Measurements from ENCODE around the gene RASSF4.

RASSF4 gene

GRCh38 chr10:44983066-44983894, 23.7 kb downstream of the RASSF4 start:
- H3K9me3 ChIP-seq, result no peaks in the 10 kb centered on the region
- no peak for DNase-seq (ENCODE audit: low spot score in 2 of 2)
- peaks cover 33% of the 10 kb centered on the region for H3K4me1 ChIP-seq
- in situ Hi-C loops (cut with MboI; ENCODE audit: low sequenced_read_pairs), result no loop called here
- H3K27me3 ChIP-seq (ENCODE audit: low read depth), result no peaks in the 10 kb centered on the region
- no peak overlapping the region for H3K4me3 ChIP-seq
- H3K36me3 ChIP-seq (replicated peaks), result no peaks in the 10 kb centered on the region

- no peaks in the 10 kb centered on the region for H3K27me3 ChIP-seq (ENCODE audit: low read depth)
- no peaks in the 10 kb centered on the region for H3K36me3 ChIP-seq (replicated peaks)
- in situ Hi-C loops (cut with MboI; ENCODE audit: low sequenced_read_pairs), result no loop called here
- no peak overlapping the region for H3K4me3 ChIP-seq
- peaks cover 27% of the 10 kb centered on the region for H3K4me1 ChIP-seq
- H3K9me3 ChIP-seq, result no peaks in the 10 kb centered on the region
- no peak for DNase-seq (ENCODE audit: low spot score in 2 of 2)
These were observed 24.3 kb downstream of the RASSF4 start for GRCh38 chr10:44983895-44984278.

DNA sequence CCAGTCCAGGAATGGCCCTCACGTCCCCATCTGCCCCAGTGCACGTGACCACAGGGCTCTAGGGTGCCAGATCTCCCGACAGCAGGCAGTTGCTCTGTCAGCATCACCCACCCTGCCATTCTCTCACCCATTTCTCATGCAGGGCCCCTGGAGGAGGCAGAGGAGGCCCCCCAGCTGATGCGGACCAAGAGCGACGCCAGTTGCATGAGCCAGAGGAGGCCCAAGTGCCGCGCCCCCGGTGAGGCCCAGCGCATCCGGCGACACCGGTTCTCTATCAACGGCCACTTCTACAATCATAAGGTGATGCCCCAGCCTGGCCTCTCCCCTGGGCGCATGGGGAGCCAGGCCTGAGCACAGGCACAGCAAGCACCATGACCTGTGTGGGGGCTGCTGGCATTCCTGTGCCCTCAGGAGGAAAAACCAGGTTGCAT, 25.1 kb downstream of the RASSF4 start:
- Histone ChIP-seq H3K36me3 (replicated peaks) (no peaks in the 10 kb centered on the region), H3K27me3 (ENCODE audit: low read depth) (no peaks in the 10 kb centered on the region), H3K4me3 (no peak overlapping the region), H3K9me3 (no peaks in the 10 kb centered on the region), H3K4me1 (peaks cover 26% of the 10 kb centered on the region)
- no peak for DNase-seq (ENCODE audit: low spot score in 2 of 2)
- in situ Hi-C loops (cut with MboI; ENCODE audit: low sequenced_read_pairs), result no loop called here

DNA sequence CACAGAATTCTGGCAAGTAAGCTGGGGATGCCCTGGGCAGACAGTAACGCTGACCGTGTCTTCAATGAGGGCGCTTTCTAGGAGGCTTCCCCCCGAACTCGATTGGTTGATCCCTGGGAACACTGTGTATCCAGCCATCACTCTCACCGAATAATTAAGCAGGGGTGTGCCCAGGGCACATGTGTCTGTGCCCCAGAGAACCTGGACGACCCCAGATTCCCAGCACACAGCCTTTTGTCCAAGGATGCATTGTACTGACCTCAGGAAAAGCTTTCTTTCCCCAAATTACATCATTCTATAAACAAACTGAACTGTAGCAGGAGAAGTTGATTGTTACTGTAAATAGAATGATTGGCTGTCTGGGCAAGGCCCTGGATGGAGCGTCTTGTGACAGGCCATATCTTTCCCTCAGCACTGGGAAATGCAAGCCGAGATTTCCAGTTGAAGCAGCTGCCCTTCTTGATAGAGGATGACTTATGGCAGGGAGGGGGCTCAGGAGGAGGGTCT, 25.6 kb downstream of the RASSF4 start:
- peaks cover 25% of the 10 kb centered on the region for H3K4me1 ChIP-seq
- no peaks in the 10 kb centered on the region for H3K9me3 ChIP-seq
- H3K36me3 ChIP-seq (replicated peaks), result no peaks in the 10 kb centered on the region
- H3K27me3 ChIP-seq (ENCODE audit: low read depth), result no peaks in the 10 kb centered on the region
- in situ Hi-C loops (cut with MboI; ENCODE audit: low sequenced_read_pairs), result no loop called here
- H3K4me3 ChIP-seq, result no peak overlapping the region
- no peak for DNase-seq (ENCODE audit: low spot score in 2 of 2)

DNA sequence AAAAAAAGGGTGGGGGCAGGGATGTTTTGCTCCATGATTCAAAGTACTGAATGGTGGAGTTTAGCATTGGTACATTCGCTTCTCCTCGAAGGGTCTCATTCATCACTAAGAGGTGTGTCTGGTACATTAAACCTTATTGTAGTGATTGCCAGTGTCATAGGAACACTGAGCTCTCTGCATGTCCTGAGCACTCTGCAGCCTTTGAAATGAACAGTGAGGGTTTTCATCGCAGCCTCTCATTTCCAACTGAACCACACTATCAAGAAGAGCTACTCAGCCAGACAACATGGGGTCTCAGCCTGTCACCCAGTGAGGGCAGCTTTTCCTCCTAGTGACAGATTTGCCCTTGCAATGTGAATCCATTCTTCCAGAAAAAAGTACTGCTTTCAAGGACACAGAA, 26.6 kb downstream of the RASSF4 start:
- H3K27me3 ChIP-seq (ENCODE audit: low read depth), result no peaks in the 10 kb centered on the region
- H3K4me1 ChIP-seq, result peaks cover 29% of the 10 kb centered on the region
- no peaks in the 10 kb centered on the region for H3K9me3 ChIP-seq
- no peaks in the 10 kb centered on the region for H3K36me3 ChIP-seq (replicated peaks)
- no peak overlapping the region for H3K4me3 ChIP-seq
- no peak for DNase-seq (ENCODE audit: low spot score in 2 of 2)
- in situ Hi-C loops (cut with MboI; ENCODE audit: low sequenced_read_pairs), result no loop called here

DNA sequence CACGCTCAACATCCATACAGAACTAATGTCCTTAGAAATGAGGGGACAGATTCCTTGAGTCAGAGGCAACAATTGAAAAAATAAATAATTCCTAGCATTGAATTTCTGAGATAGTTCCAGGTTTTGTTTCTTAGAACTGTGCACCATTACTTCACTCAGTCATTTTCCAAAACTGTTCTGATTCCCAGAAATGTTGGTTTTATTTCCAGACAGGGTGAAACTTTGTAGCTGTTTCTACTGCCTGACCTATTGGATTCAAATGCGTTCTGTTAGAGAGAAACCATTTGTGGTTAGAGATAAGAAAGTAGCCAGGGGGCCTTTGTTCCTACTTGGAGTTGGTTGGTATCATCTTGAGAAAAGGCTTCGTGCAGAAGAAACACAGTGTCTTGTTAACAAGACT, 27.1 kb downstream of the RASSF4 start:
- no peak overlapping the region for H3K4me3 ChIP-seq
- H3K4me1 ChIP-seq, result peaks cover 32% of the 10 kb centered on the region
- H3K36me3 ChIP-seq (replicated peaks), result no peaks in the 10 kb centered on the region
- no peaks in the 10 kb centered on the region for H3K27me3 ChIP-seq (ENCODE audit: low read depth)
- no peaks in the 10 kb centered on the region for H3K9me3 ChIP-seq
- no peak for DNase-seq (ENCODE audit: low spot score in 2 of 2)
- in situ Hi-C loops (cut with MboI; ENCODE audit: low sequenced_read_pairs), result no loop called here

- in situ Hi-C loops (cut with MboI; ENCODE audit: low sequenced_read_pairs), result no loop called here
- DNase-seq (ENCODE audit: low spot score in 2 of 2), result peak in 1 of 2 experiments; percentile 4
- Histone ChIP-seq H3K27me3 (ENCODE audit: low read depth) (no peaks in the 10 kb centered on the region), H3K4me3 (no peak overlapping the region), H3K4me1 (peaks cover 32% of the 10 kb centered on the region), H3K9me3 (no peaks in the 10 kb centered on the region), H3K36me3 (replicated peaks) (no peaks in the 10 kb centered on the region)
These were observed 29.5 kb downstream of the RASSF4 start for GRCh38 chr10:44988957-44989585.

GRCh38 chr10:44989597-44990301, 30.1 kb downstream of the RASSF4 start:
- Histone ChIP-seq H3K36me3 (replicated peaks) (no peaks in the 10 kb centered on the region), H3K9me3 (no peaks in the 10 kb centered on the region), H3K4me1 (peaks cover 32% of the 10 kb centered on the region), H3K27me3 (ENCODE audit: low read depth) (no peaks in the 10 kb centered on the region), H3K4me3 (no peak overlapping the region)
- in situ Hi-C loops (cut with MboI; ENCODE audit: low sequenced_read_pairs), result no loop called here
- DNase-seq (ENCODE audit: low spot score in 2 of 2), result peak in 1 of 2 experiments; percentile 76

DNA sequence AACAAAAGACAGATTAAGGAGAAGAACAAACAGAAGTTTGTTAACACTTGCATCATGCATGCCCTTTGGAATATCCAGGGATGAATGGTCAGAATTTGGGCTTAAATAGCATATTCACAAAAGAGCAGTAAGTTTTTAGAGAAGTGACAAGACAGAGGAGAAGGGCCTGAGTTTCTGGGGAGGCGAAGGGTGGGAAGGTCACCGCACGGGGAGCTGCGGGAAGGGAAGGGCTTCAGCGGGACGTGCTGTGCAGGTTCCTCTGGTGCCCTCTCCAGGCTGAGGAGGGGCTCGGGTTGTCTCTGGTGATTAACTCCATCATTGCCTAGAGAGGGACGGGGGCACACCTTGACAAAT, 30.7 kb downstream of the RASSF4 start:
- peak; percentile 86 to 93 for DNase-seq (ENCODE audit: low spot score in 2 of 2)
- in situ Hi-C loops (cut with MboI; ENCODE audit: low sequenced_read_pairs), result no loop called here
- Histone ChIP-seq H3K4me1 (peaks cover 32% of the 10 kb centered on the region), H3K9me3 (no peaks in the 10 kb centered on the region), H3K36me3 (replicated peaks) (no peaks in the 10 kb centered on the region), H3K4me3 (no peak overlapping the region), H3K27me3 (ENCODE audit: low read depth) (no peaks in the 10 kb centered on the region)

- Histone ChIP-seq H3K9me3 (no peaks in the 10 kb centered on the region), H3K4me3 (no peak overlapping the region), H3K4me1 (peaks cover 25% of the 10 kb centered on the region), H3K36me3 (replicated peaks) (no peaks in the 10 kb centered on the region), H3K27me3 (ENCODE audit: low read depth) (no peaks in the 10 kb centered on the region)
- DNase-seq (ENCODE audit: low spot score in 2 of 2), result no peak
- in situ Hi-C loops (cut with MboI; ENCODE audit: low sequenced_read_pairs), result no loop called here
These were observed 31.4 kb downstream of the RASSF4 start for GRCh38 chr10:44990965-44991364.

DNA sequence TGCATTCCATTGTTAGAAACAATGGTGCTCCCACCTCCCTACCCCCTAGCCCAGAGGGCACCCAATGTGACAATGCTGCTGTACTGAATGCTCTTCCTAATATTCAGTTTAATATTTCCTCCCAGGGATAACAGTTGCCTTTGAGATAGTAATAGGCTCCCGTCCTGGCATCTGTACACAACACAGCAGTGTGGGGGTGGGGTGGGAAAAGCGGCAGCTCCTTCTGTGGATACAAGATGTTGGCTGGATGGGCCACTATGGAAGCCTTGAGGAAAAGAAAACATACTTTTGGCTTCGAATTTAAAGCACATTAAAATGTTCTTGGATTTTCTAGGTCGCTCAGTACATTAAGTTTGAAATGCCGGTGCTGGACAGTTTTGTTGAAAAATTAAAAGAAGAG, 32.0 kb downstream of the RASSF4 start:
- in situ Hi-C loops (cut with MboI; ENCODE audit: low sequenced_read_pairs), result no loop called here
- no peaks in the 10 kb centered on the region for H3K36me3 ChIP-seq (replicated peaks)
- H3K4me1 ChIP-seq, result peaks cover 20% of the 10 kb centered on the region
- H3K4me3 ChIP-seq, result no peak overlapping the region
- DNase-seq (ENCODE audit: low spot score in 2 of 2), result no peak
- no peaks in the 10 kb centered on the region for H3K27me3 ChIP-seq (ENCODE audit: low read depth)
- H3K9me3 ChIP-seq, result no peaks in the 10 kb centered on the region

- H3K27me3 ChIP-seq (ENCODE audit: low read depth), result no peaks in the 10 kb centered on the region
- H3K4me1 ChIP-seq, result peaks cover 23% of the 10 kb centered on the region
- no peaks in the 10 kb centered on the region for H3K36me3 ChIP-seq (replicated peaks)
- DNase-seq (ENCODE audit: low spot score in 2 of 2), result no peak
- in situ Hi-C loops (cut with MboI; ENCODE audit: low sequenced_read_pairs), result no loop called here
- H3K9me3 ChIP-seq, result no peaks in the 10 kb centered on the region
- no peak overlapping the region for H3K4me3 ChIP-seq
These were observed 32.6 kb downstream of the RASSF4 start for GRCh38 chr10:44992070-44992731.

DNA sequence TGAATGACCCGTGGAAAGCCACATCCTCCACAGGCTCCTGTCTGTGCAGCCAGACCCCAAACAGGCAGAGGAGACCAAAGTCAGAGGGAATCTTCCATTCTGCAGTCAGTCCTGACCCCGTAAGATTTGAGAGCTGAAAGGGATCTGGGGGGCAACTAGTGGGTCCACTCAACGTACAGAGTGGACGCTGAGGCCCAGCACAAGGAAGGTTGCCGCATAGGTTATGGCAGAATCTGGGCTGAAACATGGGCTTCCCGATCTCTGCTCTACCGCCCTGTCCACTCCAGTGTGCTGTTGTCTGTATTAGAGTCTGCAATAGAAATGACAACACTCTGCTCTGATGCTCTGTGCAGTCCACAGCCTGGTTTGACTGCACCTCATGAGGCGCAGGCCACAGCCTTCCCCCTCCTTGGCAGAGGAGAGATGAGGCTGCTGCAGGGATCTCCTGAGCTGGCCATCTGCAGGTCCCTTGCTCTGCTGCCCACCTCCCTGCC, 33.2 kb downstream of the RASSF4 start:
- H3K27me3 ChIP-seq (ENCODE audit: low read depth), result no peaks in the 10 kb centered on the region
- no peak for DNase-seq (ENCODE audit: low spot score in 2 of 2)
- H3K4me3 ChIP-seq, result no peak overlapping the region
- no peaks in the 10 kb centered on the region for H3K9me3 ChIP-seq
- in situ Hi-C loops (cut with MboI; ENCODE audit: low sequenced_read_pairs), result no loop called here
- H3K4me1 ChIP-seq, result peaks cover 23% of the 10 kb centered on the region
- no peaks in the 10 kb centered on the region for H3K36me3 ChIP-seq (replicated peaks)
